K562 treated with DMSO at 1 percent for 48 hours (cell line): ENCODE measurements around the gene PALM2AKAP2. TPM values are rescaled to one million over a fixed set of nuclear protein-coding genes. Genes with fewer than 3 reads are reported as not detected.

Experiments used
- total RNA-seq: library from RNA; unstranded; fragments of 300-600 nt; gene quantifications from 2 replicates; pipeline ENCODE4 v1.2.3, GENCODE V29; 2022; ENCODE audit warnings: low replicate concordance; ENCODE audit errors: extremely low read depth

The PALM2AKAP2 gene
- not detected in 2 replicates for total RNA-seq

GRCh38 chr9:109779711-109780452, at the start of gene PALM2AKAP2:
PALM2AKAP2 (plus strand) TSS chr9:109780198; CDS start chr9:109780489, 291 bp downstream.

